Superior temporal gyrus (tissue), 1 donor: ENCODE measurements around the gene TRPC3.
A peak's percentile ranks its signal among the peaks of the same experiment; 100 is the strongest.

Experiments used
- DNase-seq: peaks from one replicate; pipeline ENCODE4 v3.0.0-alpha.2; 2016; ENCODE audit errors: extremely low spot score

TRPC3 gene

DNA sequence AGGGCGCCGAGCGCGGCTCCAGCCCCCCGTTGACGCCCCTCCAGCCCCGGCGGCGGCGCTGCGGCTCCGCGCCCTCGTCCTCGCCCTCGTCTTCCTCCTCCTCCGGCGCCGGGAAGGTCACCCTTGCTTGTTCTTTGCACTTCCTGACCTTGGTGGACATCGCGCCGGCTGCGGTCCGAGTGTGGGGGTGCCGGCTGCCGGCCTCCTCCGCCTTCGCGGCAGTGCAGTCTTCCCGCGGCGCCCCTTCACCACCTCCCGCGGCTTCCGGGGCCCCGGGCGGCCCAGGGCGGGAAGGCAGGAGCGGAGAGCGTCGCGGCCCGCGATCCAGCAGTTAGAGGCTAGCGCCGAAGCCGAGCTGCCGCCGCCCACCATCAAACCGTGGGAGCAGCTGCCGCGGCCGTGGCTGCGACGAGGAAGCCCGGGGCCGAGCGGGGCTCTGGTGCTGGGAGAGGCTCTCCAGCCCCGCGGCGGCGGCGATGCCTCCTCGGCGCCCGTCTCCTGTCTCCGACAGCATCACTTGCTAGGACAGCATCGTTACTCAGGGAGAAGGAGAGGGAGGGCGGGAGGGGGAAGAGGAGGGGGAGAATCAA is at the start of gene TRPC3:
Gene TRPC3, minus strand, starts transcription at position 540 of the 590 bp plus-strand sequence. Its CDS starts 380 bp downstream, at position 160.
- DNase-seq, result no peak

- DNase-seq, result no peak
Observed at GRCh38 chr4:122000849-122001248, 49.0 kb upstream of the TRPC3 start.

GRCh38 chr4:121998024-121998423 is 46.2 kb upstream of the TRPC3 start:
- DNase-seq, result no peak

DNA sequence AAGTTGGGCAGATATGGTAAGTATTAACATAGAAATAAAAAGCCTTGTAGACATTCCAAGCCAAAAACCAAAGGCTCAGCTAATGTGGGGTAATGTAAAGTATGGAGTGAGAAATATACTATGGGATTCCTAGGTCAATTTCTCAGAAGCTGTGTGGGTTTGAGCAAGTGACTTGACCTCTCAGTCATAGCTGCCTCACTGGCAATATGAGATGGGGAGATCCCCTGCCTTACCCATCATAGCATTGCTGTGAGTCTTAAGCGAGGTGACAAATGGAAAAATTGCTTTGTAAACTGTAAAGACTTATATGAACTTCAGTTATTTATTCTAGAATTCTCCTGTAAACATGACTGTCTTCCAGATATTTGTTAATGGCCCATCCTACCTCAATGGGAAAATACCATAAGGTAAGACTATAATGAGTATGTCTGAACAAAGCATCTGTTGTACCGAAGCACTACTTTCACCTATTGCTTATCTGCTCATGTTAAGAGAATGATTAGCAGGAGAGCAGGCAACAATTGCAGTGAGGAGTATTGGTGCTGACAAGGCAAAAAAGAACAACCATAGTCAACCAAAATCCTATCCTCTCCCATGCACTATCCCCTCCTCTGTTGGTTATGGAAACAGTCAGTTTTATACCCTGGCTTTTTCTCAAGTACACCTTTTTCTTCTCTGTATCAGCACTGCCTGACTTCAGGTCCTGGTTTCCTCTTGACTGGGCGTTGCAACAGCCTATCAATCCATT is 44.1 kb upstream of the TRPC3 start:
- no peak for DNase-seq

DNA sequence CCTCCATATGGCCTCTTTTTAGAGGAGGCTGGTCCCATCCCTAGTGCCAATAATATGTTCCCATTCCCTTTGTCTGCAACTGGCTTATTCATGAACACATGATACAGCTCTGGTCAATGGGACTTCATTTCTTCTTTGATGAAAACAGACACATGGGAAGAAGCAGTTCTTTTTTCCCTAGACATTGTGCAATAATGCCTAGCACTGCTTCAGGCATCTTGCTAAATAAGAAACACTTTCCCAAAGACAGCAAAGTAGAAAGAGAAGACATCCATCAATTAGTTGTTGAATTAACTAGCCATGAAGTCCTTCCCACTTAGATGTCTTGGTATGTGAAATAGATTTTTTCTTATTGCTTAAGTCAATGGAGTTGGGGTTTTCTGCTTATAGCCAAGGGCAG is 40.1 kb upstream of the TRPC3 start:
- no peak for DNase-seq

- DNase-seq, result no peak
Observed at GRCh38 chr4:121990489-121990888, 38.6 kb upstream of the TRPC3 start.

DNA sequence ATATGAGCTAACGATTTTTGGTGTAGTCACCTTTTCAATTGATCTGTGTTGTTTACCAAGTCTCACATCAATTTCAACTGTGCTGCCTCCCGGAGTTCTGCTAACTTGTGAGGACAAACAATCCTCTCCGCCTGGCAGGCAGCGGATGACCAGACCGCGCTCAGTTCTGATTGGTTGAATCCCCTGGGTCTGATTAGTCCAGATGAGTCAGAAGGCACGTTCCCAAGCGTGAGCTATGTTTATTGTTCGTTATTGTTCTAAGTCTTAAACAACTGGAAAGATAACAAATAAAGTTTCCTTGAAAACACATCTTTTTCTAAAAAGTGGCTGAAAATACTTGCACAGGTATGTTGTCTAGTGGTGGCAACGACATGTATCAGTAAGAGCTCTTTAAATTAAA is 37.9 kb upstream of the TRPC3 start:
- DNase-seq, result no peak

DNA sequence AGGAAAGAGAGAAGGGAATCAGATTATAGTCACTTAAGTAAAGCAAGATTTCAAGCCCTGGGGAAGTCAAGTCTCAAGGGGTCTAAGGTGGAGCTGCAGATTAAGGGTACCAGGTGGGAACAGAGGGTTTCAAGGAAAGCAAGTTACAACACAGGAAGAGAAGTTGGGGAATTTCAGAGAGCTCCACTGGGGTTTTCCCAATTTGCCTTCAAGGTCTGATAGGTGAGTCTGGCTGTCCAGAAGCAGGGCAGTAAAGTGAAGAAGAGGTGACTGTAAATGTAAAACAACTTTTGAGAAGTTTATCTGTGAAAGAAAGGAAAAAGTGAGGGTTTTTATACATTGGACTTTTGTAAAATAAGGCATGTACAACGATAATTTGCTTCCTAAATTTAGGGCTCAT is 37.1 kb upstream of the TRPC3 start:
- no peak for DNase-seq

GRCh38 chr4:121980643-121981042 is 28.8 kb upstream of the TRPC3 start:
- no peak for DNase-seq

DNA sequence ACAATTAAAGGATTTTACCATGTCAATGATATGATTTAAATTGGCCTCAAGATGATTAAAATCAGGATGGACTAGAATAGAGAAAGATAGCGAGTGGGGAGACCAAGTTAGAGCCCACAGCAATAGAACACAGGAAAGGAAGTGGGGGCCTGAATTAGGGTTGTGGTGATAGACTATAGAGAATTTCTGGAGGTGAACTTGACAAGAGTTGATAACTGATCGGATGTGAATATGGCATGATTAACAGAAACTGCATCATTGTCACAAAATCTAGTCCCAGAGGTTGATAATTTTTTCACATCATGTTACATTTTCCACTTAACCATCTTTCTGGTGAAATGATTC is 26.3 kb upstream of the TRPC3 start:
- no peak for DNase-seq

DNA sequence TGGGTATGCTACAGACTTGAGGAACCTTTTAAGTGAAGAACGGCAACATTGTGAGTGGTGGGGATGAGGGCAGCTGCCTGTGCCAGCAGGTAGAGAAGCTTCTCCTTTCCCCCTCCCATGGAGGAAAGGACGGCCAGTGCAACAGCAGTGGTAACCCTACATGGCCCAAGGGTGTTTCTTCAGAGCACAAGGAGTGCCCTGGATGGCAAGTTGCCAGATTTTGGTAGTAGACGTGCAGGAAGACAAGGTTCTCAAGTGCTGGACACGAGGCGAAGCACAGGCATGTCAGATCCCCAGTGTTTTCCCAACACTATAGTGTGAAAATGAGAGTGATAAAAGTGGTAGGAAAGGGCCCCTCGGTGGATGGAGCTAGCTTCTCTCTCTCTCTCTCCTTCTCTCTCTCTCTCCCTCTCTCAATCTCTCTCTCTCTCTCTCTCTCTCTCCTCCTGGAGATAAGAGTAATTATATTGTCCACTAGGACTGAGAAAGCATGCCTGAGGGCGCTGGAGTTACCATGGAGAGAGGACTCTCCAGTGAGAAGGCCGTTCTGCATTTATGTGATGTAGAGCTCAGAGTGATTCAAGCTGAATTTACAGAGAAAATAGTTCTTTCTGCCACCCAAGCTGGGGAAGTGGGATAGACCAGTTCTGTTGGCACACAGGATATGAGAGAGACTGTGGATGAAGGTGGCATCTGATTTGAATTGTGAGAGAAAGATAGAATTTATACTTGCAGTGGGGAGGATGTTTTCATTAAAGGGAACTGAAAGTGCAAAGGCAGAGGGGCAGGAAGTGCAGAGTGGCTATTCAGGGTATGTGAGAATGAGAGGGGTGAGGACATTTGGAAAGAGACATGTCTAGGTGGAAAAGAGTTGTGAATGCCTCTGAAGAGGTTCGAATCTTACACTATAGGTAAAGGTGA is 25.7 kb upstream of the TRPC3 start:
- no peak for DNase-seq

DNA sequence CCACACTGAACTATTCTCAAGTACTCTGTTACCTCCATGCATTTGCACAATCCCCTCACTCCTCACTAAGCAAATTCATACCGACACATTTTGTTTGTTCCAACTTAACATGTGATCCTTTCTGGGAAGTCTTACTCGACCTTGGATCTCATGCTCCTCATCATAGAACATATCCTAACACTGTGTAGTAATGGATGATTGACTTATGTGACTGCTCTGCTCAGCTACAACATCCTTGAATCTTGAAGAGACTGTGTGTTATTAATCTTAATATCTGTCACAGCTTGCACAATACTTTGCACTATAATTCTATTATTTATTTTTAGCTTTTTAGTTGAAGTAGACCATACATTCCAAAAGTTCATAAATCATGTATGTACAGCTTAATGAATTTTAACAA is 23.9 kb upstream of the TRPC3 start:
- DNase-seq, result no peak

- no peak for DNase-seq
Observed at GRCh38 chr4:121973816-121974215, 22.0 kb upstream of the TRPC3 start.

- DNase-seq, result no peak
Observed at GRCh38 chr4:121968859-121969258, 17.0 kb upstream of the TRPC3 start.

DNA sequence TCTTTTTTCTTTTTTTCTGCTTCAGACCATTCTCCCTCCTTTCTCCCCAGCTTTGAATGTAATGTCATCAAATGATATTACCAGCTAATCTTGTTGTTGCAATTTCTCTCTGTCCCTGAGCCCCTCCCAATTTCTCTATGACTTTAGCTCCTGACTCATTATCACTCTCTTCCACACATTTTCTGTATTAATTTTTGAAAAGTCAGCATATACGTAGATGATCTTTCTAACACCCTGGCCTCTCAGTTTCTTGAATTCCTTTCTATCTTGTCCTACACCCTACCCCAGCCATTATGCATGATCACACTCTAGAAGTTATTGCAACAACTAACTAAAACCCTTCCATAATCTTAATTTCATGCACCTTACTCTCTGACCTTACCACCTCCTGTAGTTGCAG is 13.1 kb upstream of the TRPC3 start:
- no peak for DNase-seq

DNA sequence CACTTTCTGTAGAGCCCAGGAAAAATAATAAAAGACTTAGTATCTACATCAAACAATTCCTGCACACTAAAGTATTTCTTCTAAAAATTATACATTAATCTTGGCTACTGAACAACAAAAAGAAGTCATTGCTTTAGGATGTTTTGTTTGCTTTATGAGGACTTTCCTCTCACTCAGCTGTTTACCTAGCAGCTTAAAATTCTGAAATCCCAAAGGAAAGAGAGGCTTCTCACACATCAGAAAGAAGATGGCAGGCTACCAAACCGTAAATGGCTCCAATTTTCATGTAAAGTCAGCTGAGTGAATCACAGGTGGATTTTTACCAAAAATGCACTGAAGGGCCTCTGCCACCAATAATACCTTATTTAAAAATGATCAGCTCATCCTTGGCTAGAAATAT is 9.0 kb upstream of the TRPC3 start:
- DNase-seq, result no peak

DNA sequence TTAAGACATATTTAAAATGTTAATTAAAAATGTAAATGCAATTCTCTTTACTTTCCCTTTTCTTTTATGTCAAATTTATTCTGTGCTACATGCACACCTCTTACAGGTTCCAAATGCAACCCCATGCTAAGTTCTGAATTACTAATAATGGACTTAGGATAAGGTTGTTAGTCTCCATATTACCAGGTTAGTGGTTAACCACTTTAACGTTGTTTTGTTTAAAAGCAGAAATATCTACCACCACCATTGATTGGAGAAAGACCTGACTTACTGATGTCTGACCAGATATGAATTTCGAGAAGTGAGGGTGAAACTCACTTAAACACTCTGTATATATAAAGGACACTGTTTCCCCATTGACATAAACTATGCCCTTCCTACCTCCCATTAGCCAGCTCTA is 6.9 kb upstream of the TRPC3 start:
- DNase-seq, result no peak

GRCh38 chr4:121957266-121957665 is 5.4 kb upstream of the TRPC3 start:
- no peak for DNase-seq

DNA sequence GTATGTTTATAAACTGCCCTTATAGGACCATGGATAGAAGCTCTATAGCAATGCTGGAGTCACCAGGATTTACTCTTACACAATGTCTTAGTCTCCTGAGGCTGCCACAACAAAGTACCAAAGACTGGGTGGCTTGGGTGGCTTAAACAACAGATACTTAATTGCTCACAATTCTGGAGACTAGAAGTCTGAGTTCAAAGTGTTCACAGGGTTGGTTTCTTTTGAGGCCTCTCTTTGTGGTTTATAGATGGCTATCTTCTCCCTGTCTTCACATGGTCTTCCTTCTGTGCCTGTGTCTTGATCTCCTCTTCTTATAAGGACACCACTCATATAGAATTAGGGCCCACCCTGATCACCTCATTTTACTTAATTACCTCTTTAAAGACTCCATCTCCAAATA is 2.0 kb upstream of the TRPC3 start:
- no peak for DNase-seq

- no peak for DNase-seq
Observed at GRCh38 chr4:121952290-121952689, 430 bp upstream of the TRPC3 start.

DNA sequence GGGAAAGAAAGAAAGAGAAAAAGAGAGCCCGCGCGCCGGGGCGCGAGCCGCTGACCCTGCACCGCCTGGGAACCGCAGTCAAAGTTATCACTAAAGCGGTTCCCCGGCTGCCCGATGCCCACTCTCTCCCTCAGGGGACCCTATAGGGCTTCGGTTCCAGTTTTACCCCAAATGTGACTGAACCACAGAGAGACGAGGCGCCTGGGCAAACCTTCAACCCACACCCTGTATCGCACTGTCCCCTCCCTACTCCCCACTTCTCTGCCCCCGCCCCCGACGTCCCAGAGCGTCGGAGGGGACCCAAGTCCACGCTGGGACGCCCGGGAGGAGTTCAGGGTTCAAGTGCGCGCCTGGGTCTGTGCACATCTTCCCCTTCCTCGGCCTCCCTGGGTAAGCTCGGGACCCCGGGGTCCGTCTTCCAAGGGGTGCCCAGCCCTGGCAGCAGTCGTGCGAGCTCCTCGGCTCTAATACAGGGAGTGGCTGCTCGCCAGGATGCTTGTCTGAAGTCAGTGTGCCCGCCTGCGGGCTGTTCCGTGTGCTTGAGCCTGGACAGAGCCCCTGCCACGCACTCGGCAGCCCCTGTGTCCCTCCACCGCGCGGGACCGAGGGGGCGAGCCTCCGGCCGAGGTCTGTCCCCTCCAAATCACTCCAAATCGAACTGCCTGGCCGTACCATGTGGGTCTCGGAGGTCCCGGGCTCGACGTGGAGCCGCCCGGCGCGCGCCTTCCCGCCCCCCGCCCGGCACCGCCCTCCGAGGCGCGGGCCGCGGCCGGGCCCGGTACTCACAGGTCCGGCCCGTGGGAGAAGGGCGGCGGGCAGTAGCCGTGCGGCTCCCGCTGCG is 960 bp downstream of the TRPC3 start:
- no peak for DNase-seq

GRCh38 chr4:121950212-121950679 is 1.6 kb downstream of the TRPC3 start:
- peak; percentile 71 for DNase-seq
